Measurements from ENCODE around the gene ANGPTL2.

ANGPTL2 gene

DNA sequence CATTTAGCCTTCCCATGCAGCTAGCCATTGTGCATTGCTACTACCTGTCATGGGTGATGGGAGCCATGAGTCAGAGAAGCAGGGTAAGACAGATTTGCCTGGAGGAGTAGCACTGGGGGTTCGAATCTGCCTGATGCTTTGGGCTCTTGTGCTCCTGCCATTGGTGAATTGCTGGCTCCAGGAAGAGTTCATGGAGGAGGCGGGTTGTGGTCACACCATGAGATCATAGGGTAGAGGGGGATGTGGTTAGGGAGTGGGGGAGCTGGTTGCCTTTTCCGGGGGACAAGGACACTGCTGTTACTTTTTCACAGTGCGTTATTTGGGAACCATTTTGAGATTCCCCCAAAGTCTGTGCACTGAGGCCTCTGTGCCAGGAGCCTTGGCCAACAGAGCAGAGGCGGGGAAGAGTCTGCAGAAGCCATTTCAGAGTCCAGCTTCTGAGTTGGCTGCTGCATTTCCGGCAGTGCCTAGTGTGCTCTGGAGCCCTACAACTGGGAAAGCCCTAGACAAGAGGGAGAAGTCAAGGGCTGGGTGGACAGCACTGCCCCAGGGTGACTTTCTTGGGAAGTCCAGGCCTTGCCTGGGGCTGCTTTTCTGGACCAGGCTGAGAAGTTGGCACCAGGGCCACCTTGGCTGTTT lies 6.2 kb downstream of the ANGPTL2 start:
- DNase-seq, result no peak

DNA sequence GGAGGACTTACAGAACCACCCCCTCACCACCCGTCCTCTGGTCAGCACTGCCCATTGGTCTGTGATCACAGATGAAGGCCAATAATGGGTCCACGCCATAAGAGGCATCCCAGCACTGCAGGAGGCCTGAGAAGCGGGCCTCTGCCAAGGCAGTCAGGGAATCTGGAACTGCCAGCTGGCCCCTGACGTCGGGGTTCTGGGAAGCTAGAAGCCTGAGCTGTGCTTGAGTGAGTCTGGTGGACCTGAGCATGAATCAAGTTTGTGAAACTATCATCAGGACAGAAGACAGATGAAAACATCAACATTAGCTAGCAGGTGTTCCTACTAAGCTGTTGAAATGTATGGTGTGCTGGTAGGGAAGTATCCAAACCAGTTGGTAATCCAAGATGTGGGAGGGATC lies 7.8 kb downstream of the ANGPTL2 start:
- DNase-seq, result no peak

- DNase-seq, result no peak
These were observed 9.1 kb downstream of the ANGPTL2 start for GRCh38 chr9:127113191-127113972.

DNA sequence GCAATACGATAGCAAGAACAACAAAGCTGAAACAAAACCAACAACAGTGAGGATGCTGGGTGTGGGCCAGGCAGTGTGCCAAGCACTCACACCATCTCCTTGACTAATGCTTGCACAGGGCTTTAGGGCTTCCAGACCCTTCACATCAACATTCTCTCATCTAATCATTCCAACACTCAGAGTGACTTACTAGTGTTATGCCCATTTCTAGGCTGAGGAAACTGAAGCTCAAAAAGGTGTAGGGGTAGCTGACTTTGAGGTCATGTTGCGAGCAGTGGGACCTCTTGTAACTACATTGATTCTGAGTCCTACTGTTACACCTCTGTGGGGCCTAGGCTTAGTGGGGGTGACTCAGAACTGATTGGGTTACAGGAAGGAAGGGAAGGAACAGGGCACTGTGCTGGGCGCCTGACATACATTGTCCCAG lies 9.7 kb downstream of the ANGPTL2 start:
- DNase-seq, result no peak

DNA sequence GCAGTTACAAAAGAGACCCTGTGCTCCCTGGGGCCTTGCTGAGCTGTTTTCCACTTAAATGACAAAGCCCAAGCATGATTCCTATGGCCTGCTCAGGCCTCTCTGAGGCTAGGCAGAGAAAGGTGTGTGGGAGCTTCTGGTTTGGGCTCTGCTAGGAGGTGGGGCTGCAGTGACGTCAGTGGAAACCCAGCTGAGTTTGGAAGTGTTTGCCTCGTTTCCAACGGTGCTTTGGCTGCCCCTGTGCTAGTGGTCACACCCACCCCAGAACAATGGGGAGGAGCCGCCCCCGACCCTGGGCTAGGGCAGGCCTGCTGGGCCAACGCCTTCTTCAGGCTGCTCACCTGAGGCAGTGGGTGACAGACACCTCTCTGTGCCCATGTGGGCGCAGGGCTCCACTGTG lies 10.4 kb downstream of the ANGPTL2 start:
- no peak for DNase-seq

DNA sequence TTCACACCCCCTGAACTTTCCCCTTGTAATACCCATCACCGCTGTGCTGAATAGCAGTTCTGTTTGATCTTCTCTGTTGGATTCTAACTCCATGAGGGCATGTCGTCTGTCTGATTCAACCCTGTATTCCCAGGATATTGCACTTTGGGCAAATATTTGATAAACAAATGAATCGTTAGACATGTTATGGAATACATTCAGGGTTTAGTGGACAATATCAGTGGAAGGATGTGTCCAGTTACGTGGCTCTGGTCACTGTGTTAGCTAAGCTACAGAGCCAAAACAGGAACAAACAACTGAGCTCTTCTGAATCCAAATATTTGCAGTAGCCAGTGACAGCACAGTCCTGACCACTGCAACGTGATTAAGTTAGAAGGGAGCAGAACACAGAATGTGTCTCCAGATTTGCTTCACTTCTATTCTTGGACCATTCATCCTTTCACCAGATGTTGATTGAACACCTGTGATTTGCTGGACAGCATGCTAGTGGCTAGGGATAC lies 13.2 kb downstream of the ANGPTL2 start:
- no peak for DNase-seq

GRCh38 chr9:127107929-127108876 lies 14.2 kb downstream of the ANGPTL2 start:
- no peak for DNase-seq

- DNase-seq, result no peak
These were observed 15.1 kb downstream of the ANGPTL2 start for GRCh38 chr9:127107171-127107928.

DNA sequence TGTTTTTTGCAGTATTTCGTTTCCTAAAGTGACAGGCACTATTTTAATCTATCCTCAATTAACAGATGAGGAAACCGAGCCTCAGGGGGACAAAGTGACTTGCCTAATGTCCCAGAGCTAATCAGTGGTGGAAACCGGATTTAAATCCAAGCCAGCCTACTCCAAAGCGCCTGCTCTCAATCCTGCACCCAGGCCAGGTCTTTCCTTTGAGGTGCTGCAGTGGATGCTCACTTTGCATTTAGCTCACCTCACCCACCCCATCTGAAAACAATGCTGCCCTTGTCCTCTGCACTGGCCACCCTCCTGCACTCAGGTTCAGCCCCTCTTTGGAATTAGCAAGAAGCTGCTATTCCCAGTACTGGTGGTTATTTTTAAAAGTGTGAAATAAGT lies 16.0 kb downstream of the ANGPTL2 start:
- no peak for DNase-seq

DNA sequence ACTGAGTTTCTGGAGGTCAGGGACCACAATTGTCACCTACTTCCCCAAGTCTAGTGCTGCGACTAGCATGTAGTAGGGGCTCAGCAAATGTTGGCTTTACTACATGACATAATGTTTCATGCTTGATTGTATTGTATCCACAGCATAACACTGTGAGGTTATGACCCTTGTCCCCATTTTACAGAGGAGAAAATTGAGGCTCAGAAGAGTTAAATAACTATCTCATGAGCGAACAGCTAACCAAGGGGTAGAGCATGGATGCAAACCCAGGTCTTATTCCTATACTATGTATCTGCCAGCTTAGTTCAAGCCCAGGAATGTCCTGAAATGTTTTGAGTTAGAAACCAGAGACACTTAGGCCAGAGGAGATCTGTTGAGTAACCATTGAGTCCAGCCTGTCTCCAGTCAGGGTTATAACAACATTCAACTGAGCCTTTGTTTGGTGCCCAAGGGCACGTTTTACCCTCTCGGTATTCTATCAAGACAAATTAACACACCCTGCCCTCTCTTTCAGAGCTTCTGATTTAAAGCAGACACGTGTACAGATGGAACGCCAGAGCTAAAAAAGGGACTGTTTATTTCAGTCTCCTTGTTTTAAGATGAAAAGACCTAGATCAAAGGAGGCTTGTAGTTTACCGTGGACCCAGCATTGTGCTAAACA lies 16.5 kb downstream of the ANGPTL2 start:
- DNase-seq, result no peak

- no peak for DNase-seq
These were observed 17.7 kb downstream of the ANGPTL2 start for GRCh38 chr9:127104581-127105311.

DNA sequence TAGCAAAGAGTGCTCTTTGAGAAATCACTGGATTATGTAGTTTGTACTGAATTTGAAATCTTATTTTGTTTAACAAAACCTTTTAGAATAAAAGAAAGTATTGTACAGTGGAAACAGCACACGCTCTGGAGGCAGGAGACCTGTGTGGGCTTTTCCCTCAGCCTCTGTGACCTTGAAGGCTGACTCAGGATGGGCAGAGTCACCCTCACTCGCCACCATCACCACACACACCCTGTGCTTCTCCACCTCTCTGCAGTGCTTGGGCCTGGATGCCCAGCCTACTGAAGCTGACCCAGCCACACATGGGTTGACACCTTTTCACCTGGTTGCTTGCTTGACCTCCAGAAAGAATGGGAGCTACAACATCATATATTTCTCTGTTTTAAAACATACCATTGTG lies 19.6 kb downstream of the ANGPTL2 start:
- DNase-seq, result no peak

DNA sequence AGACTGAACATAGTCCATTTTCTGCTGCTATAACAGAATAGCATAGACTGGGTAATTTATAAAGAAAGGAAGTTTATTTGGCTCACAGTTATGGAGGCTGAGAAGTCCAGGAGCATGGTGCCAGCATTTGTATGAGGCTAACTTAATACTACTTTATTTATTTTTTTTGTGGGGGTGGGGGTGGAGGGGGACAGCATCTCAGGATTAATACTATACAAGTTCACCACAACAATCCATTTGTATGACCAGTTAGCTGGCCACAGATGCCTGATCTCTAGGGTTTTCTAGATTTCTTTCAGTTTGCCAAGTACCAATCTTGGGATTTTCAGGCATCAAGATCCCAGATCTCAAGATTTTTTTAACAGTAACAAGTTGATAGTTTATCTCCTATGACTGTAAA lies 20.3 kb downstream of the ANGPTL2 start:
- no peak for DNase-seq

DNA sequence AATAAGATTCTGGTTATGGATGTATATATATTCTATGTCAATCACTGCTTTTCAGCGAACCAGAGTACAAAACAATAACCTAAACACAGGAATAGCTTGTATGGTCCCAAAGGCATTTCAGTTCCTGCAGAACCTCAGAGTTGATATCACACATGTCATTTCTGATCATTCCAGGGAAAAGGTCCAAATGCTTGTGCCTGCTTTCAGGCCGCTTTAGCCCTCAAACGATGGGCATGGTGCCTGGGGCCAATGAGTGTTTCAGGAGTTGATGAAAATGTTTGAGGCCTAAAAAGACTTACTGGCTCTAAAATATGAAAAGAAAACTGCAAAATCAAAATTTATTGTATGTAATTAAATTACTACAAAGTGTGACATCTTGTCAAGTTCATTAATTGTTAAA lies 22.8 kb downstream of the ANGPTL2 start:
- no peak for DNase-seq

GRCh38 chr9:127098916-127099553 lies 23.4 kb downstream of the ANGPTL2 start:
- DNase-seq, result no peak

GRCh38 chr9:127097683-127098082 lies 24.8 kb downstream of the ANGPTL2 start:
- DNase-seq, result no peak

DNA sequence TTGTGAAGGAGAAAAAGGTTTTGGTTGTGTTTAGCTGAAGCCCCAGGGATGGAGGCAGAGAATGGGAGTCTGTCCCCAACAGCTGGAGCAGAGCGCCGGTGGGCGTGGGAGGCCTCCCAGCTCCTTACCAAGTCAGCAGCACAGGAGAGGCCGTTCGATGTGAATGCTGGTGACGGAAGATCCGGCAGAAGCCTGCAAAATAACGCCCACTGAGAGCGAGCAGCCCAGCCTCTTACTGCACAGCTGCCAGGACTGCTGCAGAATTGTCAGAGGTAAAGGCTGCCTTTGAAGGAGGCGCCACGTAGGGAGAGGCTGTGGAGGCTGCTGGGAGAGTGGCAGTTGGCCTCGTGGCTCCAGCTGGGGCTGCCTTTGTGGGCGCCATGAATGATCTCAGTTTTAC lies 26.2 kb downstream of the ANGPTL2 start:
- no peak for DNase-seq

GRCh38 chr9:127095411-127095810 lies 27.0 kb downstream of the ANGPTL2 start:
- no peak for DNase-seq

GRCh38 chr9:127093319-127094020 lies 29.0 kb downstream of the ANGPTL2 start:
- no peak for DNase-seq

DNA sequence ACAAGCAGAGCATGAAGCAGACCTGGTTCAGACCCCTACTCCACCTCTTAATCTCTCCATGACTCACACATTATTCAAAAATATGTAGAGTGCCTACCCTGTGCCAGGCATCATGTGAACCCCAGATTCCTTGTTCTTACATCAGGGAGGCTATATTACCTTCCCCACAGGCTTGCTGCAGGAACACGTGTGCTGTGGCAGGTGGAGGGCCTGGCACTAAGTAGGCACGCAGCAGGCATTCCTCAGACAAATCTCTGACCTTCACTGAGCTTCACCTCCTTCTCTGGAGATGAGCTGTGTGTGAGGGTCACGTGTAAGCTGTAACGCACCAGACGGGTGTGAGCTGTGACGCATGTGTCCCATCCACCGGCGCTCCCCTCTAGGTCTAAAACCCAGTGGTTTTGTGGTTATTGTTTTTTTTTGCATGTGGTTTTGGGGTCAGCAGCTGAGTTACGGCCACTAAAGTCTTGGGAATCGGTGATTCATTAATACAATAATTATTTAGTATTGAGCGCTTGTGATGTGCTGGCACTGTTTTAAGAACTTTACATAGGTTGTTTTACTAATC lies 30.3 kb downstream of the ANGPTL2 start:
- DNase-seq, result no peak
